Measurements from ENCODE around the gene KRT81.

GRCh38 chr12:52295663-52296062, 4.3 kb upstream of the KRT81 start:
- TF ChIP-seq CTCF (conservative IDR thresholded peaks at IDR 0.05), result no peak
- no peak for TF ChIP-seq ZFX (IDR thresholded peaks at IDR 0.05)

Measured in C4-2B (cell line).